GM15510 (cell line): ENCODE data around the gene SCRN2.

Experiments used
- POLR2A ChIP-seq: IDR thresholded peaks from 3 replicates; pipeline ENCODE4 v1.6.1; 2011; ENCODE audit warnings: borderline replicate concordance; ENCODE audit not compliant: insufficient read length; ENCODE audit errors: extremely low read depth

SCRN2 gene

GRCh38 chr17:47840742-47841487 lies at the start of gene SCRN2:
Gene SCRN2, minus strand, starts transcription at chr17:47841273. Its CDS starts 430 bp downstream, at chr17:47840843.
- TF ChIP-seq POLR2A = peak; percentile 36

- TF ChIP-seq POLR2A = no peak
Measured at GRCh38 chr17:47889734-47890529, 48.9 kb upstream of the SCRN2 start.

DNA sequence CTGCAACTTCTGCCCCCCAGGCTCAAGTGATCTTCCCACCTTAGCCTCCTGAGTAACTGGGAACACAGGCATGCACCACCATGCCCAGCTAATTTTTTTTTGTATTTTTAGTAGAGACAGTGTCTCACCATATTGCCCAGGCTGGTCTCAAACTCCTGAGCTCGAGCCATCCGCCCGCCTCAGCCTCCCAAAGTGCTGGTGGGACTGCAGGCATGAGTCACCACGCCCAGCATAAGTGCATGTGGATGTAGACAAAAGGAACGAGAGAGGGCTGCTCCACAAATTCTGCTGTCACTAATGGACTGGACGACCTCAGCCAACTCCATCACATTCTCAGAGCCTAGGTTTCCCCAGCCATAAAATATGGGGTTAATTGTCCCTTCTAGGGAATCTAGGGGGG lies 47.2 kb upstream of the SCRN2 start:
- TF ChIP-seq POLR2A = no peak

DNA sequence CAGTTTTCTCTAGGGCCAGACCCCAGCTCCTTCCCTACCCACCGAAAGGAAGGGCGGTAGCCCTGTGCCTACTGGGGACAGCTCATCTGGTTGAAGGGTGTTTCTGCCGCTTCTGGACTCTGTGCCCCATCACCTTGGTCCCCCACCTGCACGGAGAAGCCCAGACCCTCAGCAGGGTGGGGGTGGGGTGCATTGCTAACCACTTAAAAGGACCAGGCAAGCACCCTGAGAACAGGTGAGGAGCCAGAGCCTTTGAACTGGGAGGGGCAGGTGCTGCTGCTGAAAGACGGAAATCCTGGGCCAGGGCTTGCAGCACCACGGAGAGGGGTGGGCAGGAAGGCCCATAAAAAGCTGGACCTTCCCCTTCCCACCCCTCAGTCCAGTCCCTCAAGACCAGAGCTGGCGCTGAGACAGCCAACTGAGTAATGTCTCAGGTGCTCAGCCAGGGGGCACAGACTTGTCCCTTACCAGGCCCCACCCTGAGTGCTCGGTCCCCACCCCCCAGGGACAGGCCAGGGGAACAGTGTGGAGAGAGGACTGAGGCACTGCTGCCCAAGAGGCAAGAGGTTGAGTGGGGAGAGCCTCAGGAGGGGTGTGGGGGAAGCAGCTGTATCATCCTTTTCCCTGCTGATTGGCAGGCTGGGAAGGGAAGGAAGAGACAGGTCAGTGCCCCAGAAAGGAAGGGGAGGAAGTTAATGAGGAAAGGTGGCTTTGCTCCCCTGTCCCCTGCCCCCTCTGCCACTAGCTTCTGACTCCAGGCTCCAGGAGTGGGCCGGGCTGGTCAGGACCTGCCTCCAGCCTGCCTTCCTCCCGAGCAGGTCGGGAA lies 44.0 kb upstream of the SCRN2 start:
- TF ChIP-seq POLR2A = no peak

DNA sequence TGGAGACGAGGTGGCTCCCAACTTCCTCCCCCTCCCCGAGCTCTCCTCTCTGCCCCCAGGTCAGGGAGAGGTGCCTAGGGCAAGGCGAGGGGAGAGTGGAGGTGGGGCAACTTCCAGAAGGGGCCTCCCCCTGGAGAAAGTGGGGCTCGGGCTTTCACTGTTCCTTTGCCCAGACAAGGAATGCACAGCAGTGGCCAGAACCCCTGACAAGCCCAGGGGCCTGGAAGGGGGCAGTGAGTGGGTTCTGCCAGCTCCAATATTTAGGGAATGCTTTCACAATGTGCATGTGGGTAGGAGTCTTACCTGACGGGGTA lies 43.3 kb upstream of the SCRN2 start:
- TF ChIP-seq POLR2A = no peak

- TF ChIP-seq POLR2A = no peak
Measured at GRCh38 chr17:47883589-47884426, 42.7 kb upstream of the SCRN2 start.

DNA sequence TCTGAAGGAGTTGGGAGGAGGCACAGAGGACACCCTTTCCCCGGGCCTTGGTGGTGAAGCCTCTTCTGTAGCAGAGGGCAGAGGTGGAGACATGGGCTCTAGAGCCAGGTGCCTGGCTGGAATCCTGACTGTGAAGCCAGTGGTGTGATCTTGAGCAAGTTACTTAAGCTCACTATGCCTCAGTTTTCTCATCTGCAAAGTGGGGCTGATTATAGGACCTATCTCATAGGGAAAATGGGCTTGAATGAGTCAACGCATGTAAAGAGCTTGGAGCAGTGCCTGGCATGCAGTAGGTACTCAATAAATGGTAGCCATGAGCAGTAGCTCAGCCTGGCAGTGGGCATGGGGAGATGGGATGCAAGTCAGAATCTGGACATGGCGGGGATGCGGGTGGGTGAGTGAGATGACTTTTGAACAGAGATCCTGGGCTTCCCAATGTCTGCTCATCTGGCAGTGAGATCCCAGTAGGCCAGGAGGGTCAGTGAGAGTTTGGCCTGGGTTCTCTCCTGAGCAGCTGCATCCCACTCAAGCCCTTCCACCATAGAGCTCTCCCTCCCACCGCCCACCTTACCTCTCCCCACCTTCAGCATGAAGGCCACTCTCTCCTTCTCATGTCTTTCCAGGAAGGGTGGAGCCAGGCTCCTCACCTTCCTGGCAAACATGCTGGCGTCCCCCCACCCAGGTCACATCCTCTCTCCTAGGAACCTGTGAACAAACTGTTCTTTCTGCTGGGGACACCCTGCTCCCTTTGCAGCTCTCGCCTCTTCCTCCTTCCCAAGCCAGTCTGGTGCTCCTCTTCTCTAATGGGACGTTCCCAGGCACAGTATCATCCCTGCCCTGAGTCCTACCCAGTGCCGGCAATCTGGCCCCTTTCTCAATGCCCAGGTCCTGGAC lies 41.9 kb upstream of the SCRN2 start:
- no peak for TF ChIP-seq POLR2A

- no peak for TF ChIP-seq POLR2A
Measured at GRCh38 chr17:47882247-47882646, 41.2 kb upstream of the SCRN2 start.

- TF ChIP-seq POLR2A = no peak
Measured at GRCh38 chr17:47879776-47880454, 38.8 kb upstream of the SCRN2 start.

DNA sequence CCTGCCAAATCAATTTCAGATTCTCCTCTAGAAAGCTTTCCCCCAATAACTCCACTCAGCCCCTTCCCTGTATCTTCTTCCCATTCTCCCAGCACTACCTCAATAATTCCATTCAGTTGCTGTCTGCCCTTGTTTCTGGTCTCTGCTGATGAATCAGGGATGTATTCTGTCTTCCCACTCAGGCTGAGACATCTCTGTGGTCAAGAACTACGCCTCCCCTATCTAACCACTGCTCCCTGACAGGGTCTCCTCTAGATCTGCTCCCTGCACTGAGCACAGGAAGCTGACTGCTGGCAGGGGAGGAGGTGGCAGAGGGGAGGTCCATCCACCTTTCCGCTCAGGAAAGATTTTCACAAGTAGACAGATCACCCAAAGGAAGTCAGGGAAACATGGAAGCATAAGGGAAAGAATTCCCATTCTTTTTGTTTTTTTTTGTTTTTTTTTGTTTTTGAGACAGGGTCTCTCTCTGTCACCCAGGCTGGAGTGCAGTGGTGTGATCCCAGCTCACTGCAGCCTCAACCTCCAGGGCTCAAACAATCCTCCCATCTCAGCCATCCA lies 38.0 kb upstream of the SCRN2 start:
- no peak for TF ChIP-seq POLR2A

GRCh38 chr17:47878203-47879027 lies 37.3 kb upstream of the SCRN2 start:
- no peak for TF ChIP-seq POLR2A
